Measurements from ENCODE around the gene IL1RL2. TPM values are rescaled to one million over a fixed set of nuclear protein-coding genes. Genes with fewer than 3 reads are reported as not detected.

Gene IL1RL2
- total and polyA plus RNA-seq, 7 donors: 0.27 to 0.90 (median 0.60) TPM; not detected in 4

GRCh38 chr2:102233132-102233884, 46.5 kb downstream of the IL1RL2 start:
- Histone ChIP-seq H3K4me1 (peaks cover 0 to 6% (median 4%) of the 10 kb centered on the region in 4 donors), H3K36me3 (no peaks in the 10 kb centered on the region), H3K27ac (no peak overlapping the region), H3K9me3 (no peaks in the 10 kb centered on the region), H3K4me3 (no peak overlapping the region), H3K27me3 (no peaks in the 10 kb centered on the region)
- no peak for DNase-seq
- 93 to 97% methylated on average over 11 of the region's 11 CpGs for WGBS, 2 donors
- TF ChIP-seq POLR2A (IDR thresholded peaks at IDR 0.05): no peak
- no peak for TF ChIP-seq EP300 (IDR thresholded peaks at IDR 0.05)
- no peak for TF ChIP-seq CTCF (IDR thresholded peaks at IDR 0.05)
- TF ChIP-seq POLR2AphosphoS5 (IDR thresholded peaks at IDR 0.05): no peak
- intact Hi-C loops (cut with DNase I): no loop called here

GRCh38 chr2:102235042-102235473, 48.2 kb downstream of the IL1RL2 start:
- Histone ChIP-seq H3K36me3 (no peaks in the 10 kb centered on the region), H3K9me3 (no peaks in the 10 kb centered on the region), H3K27ac (no peak overlapping the region), H3K27me3 (no peaks in the 10 kb centered on the region), H3K4me1 (no peaks in the 10 kb centered on the region), H3K4me3 (no peak overlapping the region)
- WGBS, 2 donors: 95 to 96% methylated on average over 18 of the region's 18 CpGs
- intact Hi-C loops (cut with DNase I): no loop called here
- TF ChIP-seq POLR2A (IDR thresholded peaks at IDR 0.05) (no peak), POLR2AphosphoS5 (IDR thresholded peaks at IDR 0.05) (no peak), EP300 (IDR thresholded peaks at IDR 0.05) (no peak), CTCF (IDR thresholded peaks at IDR 0.05) (no peak)
- DNase-seq: no peak

GRCh38 chr2:102235491-102235890, 48.7 kb downstream of the IL1RL2 start:
- Histone ChIP-seq H3K9me3 (no peaks in the 10 kb centered on the region), H3K4me1 (peaks cover 0 to 4% (median under 1%) of the 10 kb centered on the region in 4 donors), H3K36me3 (no peaks in the 10 kb centered on the region), H3K27me3 (no peaks in the 10 kb centered on the region), H3K27ac (no peak overlapping the region), H3K4me3 (no peak overlapping the region)
- 87 to 91% methylated on average over 5 of the region's 5 CpGs for WGBS, 2 donors
- intact Hi-C loops (cut with DNase I): no loop called here
- TF ChIP-seq POLR2A (IDR thresholded peaks at IDR 0.05) (no peak), EP300 (IDR thresholded peaks at IDR 0.05) (no peak), POLR2AphosphoS5 (IDR thresholded peaks at IDR 0.05) (no peak), CTCF (IDR thresholded peaks at IDR 0.05) (no peak)
- DNase-seq: no peak

- no peak overlapping the region for H3K27ac ChIP-seq
- intact Hi-C loops (cut with DNase I): no loop called here
- no peak for DNase-seq
- no peaks in the 10 kb centered on the region for H3K27me3 ChIP-seq
- no peak overlapping the region for H3K4me3 ChIP-seq
- H3K9me3 ChIP-seq: no peaks in the 10 kb centered on the region
- no peaks in the 10 kb centered on the region for H3K36me3 ChIP-seq
- peaks cover 0 to 10% (median 4%) of the 10 kb centered on the region in 4 donors for H3K4me1 ChIP-seq
- no peak for TF ChIP-seq POLR2AphosphoS5 (IDR thresholded peaks at IDR 0.05)
- 73 to 92% methylated on average over 5 of the region's 5 CpGs for WGBS, 2 donors
Measured at GRCh38 chr2:102236132-102236531, 49.3 kb downstream of the IL1RL2 start.

- DNase-seq: no peak
- Histone ChIP-seq H3K36me3 (no peaks in the 10 kb centered on the region), H3K4me1 (peaks cover 0 to 11% (median 4%) of the 10 kb centered on the region in 4 donors), H3K27me3 (no peaks in the 10 kb centered on the region), H3K4me3 (no peak overlapping the region), H3K27ac (no peak overlapping the region), H3K9me3 (no peaks in the 10 kb centered on the region)
- no peak for TF ChIP-seq CTCF (IDR thresholded peaks at IDR 0.05)
- no peak for TF ChIP-seq POLR2AphosphoS5 (IDR thresholded peaks at IDR 0.05)
- no peak for TF ChIP-seq EP300 (IDR thresholded peaks at IDR 0.05)
- intact Hi-C loops (cut with DNase I): no loop called here
- 85 to 96% methylated on average over 11 of the region's 11 CpGs for WGBS, 2 donors
Measured at GRCh38 chr2:102237176-102237575, 50.4 kb downstream of the IL1RL2 start.
